Measurements from ENCODE around the gene MMP11.

The MMP11 gene

DNA sequence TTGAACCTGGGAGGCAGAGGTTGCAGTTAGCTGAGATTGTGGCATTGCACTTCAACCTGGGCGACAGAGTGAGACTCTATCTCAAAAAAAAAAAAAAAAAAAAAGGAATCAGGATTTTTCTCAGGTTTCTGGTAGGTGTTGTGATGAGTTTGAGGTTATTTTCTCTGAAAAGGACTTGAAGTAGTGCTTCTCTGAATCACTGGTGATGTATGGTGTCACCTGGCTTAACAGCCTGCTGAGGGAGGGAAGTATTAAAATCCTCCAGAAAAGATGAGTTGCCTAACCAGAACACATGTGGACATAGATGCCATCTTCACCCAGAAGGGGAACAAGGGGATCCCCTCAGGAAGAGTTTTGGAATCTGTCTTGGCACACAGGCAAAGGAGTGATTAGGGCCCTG, 34.2 kb downstream of the MMP11 start:
- no peak for DNase-seq

DNA sequence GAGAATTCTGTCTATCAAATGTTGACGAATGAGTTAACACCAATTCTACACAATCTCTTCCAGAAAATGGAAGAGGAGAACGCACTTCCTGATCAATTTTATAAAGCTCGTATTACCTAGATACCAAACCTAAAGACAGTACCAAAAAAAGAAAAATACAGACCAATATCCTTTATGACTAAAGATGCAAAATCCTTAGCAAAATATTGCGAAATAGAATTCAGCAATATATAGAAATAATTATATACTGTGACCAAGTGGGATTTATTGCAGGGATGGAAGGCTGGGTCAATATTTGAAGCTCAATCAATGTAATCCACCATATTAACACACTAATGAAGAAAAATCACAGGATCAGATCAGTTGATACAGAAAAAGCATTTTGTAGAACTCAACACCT, 39.7 kb downstream of the MMP11 start:
- DNase-seq, result no peak

DNA sequence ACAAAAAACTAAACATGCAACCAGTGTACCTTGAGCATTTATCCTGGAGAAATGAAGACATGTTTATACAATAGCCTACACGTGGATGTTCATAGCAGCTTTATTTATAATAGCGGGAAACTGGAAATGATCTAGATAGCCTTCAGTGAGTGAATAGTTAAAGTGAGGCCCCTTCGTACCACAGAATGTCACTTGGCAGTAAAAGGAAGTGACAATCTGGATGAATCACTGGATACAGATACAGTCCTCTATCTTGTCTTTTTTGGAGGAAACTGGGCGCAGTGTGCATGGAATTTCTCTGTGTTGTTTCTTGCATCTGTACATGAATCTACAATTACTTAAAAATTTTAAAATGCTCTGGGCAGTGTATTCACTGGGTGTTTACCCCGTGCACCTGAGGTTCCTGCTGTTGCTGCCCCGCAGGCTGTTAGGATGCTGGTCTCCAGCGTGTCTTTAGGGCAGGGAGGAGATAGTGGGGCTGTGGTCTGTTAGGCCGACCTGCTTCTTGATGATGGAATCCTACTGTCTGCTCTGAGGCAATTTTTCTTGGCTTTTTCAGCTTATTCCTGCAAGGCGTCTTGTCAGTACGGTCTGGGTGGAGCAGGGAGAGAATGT, 43.0 kb downstream of the MMP11 start:
- no peak for DNase-seq

DNA sequence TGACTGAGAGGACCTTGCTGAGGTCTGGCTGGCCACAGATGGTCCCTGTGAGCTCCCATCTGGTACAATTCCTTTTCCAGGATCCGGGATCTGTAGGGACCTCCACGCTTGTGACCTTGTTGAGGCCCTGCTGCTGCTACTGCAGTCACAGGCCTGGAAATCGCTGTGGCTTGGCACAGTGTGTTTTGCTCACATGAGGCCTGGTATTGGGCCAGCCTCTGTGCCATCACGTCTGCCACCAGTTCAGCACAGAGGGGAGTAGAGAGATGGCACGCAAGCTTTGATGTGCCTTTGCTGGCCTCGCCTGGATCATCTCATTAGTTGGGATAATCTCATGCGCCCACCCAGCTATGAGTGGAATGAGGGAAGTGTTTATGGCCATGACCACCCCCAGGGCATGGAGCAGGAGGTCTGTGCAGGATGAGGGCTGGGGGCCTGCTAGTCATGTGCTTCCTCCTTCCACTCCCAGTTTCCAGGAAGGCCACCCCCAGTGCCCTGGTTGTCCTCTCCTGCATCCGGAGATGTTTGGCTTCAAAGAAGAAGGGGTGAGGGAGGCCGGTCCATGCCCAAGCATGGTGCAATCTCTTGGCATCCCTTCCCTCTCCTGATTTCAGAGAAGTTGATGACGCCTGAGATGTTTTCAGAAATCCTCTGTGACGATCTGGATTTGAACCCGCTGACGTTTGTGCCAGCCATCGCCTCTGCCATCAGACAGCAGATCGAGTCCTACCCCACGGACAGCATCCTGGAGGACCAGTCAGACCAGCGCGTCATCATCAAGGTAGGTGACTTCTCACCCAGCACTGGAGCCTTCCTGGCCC, 43.7 kb downstream of the MMP11 start:
- DNase-seq, result no peak

DNA sequence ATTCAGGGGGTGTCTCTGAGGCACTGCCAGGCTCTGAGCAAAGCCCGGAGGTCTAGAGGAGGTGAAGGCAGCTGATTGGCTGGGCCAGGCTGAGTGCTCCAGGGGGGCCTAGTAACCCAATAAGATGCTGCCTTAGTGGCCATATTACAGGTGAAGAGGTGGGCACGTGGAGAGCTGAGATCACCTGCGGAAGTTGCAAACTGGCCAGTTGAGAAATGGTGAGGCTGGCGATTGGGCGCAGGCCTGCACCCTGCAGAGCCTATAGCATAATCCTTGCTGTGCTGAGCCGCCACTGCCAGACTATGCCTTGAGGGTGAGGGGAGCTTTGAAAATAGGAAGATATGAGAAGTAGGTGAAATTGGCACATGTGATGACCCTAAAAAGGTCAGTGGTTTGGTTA, 44.5 kb downstream of the MMP11 start:
- DNase-seq, result no peak

DNA sequence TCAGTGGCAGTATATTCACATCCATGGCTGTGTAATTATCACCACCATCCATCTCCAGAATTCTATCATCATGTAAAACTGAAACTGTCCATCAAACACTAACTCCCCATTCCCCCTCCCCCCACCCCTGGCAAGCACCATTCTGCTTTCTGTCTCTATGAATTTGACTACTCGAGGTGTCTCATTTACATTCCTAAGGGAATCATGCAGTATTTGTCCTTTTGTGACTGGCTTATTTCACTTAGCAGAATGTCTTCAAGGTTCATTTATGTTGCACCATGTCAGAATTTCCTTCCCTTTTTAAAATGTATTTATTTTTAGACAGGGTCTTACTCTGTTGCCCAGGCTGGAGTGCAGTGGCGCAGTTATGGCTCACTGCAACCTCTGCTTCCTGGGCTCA, 45.9 kb downstream of the MMP11 start:
- no peak for DNase-seq

DNA sequence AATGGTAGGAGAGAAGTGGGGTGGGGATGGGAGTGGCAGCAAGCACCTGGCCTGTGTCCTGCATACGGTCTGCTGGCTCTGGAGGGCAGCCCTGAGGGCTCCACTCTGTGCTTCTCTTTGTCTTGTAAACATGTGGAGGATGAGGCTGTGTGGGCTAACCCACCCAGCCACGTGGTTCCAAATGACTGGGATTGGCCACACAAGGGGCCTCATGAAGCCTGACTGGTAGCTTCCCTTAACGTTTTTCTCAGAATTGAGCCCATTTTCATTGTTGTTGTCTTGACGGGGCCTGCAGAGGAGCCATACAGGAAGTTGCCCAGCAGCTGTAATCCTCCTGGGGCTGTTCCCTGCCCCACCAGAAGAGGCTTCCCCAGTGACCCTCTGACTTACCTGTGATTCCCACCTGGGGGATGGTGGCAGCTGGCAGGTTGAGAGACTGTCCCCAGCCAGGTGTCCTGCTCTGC, 48.1 kb downstream of the MMP11 start:
- no peak for DNase-seq

DNA sequence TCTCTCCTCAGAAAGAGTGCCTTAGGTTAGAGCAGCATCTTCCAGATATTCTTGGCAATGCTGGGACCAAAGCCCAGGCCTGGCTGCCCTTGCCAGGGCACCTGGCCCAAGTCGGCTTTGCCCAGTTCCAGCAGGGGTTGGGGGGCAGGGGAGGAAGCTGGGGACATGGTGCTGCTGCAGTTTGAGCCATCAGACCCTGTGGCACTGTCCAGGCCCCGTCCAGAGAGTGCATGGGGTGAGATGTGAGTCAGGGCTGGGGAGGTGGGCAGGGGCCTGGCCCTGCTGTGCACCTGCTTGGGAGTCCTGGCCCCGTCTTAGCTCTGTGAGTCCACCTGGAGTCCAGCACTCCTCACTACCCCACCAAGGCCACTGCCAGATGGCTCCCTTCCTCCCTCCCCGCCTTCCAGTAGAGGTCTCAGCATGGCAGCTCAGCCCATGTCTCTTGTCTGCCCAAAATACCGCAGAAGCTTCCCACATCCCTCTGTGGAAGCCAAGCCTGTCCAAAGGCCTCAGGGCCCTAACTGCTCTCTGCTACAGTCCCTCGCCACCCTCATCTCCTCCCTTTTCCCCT, 49.5 kb downstream of the MMP11 start:
- no peak for DNase-seq

DNA sequence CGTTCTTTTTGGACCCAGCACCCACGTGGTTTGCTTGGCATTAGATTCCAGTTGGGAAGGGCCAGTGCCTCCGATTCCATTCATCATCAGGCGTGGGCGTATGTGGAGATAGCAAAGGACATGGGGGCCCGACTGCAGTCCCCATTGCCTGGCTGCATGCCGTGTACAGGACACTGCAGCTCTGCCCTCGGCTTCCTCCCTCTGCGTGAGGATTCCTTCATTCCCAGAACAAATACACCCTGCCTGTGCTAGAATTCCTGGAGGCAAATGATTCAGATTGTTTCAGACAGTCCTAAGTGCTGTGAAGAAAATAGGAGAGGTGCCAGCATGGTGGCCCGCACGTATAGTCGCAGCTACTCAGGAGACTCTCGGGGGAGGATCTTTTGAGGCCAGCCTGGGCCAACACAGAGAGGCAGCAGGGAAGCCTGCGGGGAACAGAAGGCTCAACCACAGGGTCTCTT, 50.7 kb downstream of the MMP11 start:
- no peak for DNase-seq

DNA sequence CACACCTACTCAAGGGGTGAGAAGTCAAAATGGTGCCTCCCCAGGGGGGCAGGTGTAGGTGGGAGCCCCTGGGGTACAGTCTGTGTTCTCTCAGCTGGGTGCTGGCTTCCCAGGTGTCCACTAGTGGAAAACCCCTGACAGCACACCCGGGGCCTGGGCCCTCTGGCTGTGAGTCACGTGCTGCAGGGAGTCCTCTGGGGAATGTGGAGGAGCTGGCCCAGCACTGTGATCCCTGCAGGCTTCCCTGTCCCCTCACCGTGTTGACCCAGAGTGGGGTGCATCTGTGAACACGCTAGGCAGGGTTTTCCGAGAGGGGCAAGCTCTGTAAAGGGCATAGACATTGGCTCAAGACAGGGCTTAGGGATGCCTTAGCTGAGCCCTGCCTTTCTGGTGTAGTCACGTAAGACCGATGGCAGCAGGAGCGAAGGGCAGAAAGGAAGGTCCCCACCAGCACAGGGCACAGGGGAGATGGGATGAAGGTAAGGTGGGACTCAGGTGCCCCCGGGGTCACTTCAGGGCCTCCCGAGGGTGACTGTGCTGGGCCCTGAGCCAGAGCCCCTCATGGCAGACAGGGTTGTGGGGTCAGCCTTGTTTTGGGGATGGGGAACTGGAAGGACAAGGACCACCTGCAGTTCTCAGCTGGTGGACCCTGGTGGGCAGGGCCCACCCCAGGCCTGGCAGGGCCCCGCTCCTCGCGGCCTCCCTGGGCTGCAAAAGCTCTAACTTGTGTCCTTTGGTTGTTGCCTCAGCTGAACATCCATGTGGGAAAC, 52.0 kb downstream of the MMP11 start:
- DNase-seq, result no peak

DNA sequence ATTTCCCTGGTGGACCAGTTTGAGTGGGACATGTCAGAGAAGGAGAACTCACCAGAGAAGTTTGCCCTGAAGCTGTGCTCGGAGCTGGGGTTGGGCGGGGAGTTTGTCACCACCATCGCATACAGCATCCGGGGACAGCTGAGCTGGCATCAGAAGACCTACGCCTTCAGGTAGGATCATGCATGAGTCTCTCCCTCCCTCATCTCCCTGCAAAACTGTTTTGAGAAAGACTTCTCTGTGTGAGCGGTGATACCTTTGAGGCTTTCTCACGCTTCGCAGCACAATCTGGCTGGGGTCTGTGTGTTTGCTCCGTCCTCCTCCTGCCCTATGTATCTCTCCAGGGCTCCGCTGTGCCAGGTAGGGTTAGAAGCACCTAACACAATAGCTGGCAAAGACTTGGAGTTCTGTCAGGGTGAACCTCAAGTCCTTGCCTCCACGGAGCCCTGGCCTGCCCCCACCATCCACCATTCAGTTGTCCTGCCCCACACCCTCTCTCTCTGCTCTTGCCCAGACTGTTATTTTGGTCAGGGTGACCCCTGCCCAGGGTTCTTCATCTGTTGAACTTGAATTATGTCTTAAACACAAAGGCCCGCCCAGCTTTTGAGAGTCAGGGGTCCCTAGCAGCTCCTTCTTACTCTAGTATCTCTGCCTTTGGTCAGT, 52.7 kb downstream of the MMP11 start:
- no peak for DNase-seq

DNA sequence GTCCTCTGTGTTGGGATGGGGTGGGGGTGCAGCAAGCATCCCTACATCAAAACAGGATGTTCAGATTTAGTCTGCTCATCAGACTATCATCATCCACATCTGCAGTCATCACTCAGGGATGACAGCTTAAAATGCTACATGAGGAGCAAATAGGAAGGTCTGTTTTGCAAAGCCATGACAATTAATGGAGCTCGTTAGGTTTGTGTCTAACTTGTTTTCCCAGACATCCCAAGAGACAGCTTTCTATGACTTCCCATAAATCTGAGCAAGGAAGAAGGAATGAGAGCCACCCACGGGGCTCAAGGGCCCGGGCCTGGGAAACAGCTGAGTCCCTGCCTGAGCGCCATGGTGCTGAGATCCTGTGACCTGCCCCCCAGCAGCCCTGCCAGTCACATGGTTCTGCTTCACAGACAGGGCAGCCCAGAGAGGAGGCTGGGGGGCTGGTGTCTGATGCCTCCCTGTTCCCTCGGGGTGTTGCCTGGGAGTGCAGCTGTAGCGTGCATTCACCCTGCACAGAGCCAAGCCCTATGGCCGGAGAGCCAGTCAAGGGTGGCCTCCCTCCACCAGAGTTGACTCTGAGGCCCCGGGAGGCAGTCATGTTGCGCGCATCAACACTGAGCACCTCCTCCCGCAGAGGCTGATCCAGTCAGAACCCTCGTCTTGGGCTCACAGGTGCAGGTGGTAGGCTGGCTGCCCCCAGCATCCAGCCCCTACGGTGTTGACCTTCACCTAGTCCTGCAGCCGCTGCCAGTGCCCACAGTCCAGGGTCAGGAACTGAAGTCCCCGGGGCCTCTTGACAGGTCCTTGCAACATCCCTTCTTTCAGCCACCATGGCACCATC, 54.1 kb downstream of the MMP11 start:
- DNase-seq, result no peak

DNA sequence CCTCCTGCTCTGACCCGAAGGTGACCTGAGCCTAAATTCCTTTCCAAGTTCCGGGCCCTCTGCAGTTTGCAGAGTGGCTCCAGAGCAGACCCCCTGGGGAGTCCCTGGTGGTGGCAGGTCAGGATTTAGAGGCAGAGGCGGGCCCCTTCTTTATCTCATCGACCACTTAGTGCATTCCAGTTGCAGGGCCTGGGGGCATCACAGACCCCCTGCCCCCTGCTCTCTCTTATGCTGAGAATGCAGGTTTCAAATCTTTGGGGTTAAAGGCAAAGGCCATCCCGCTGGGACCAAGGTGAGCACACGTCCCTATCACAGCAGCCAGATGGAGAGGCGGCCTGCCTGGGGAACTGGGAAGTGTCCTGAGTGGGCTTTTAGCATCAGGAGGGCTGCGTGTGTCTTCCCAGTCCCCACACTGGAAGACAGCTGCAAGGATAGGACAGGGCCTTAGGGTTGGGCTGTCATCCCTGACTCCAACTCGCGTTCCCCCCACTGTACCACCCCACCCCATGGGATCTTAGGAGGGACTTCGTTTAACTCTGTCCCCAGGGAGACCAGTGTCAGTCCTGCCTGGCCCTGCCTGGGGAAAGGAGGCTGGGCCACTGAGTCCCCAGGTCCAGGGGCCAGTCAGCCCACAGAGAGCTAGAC, 54.8 kb downstream of the MMP11 start:
- no peak for DNase-seq

DNA sequence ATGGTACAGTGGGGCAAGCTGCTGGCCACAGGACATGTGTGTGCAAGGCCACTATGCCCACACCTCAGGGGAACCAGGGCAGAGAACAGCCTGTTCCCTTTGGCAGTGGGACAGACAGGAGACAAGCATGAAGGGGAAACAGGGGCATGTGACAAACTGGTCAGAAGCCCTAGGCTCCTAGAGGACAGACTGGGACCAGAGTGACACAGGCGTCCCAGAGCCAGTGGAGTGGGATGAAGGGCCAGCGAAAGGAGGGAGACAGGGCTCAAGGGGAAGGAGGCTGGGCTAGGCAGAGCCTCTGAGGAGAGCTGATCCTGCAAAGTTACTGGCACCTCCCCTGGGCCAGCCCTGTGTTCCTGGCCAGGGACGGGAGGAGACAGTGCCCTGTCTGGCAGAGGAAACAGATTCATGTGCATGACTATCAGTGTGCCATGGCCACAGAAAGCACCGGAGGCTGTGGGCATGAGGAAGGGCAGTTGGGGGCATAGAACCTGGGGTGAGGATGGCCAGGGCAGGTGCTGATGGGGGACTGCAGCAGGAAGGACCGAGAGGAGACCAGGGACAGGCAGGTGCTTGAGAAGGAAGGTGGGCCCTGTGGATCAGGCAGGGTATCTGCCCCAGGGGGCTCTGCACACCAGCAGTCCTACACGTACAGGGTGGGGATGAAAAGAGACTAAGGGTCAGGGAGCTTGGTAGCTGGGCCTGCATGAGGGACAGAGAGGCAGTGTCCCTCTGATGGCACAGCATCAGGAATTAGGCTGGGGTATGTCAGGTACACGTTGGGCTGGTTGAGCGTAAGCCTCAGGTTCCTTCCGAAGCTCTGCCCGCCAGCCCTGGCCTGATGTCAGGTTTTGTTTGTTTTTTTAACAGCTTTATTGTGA, 56.4 kb downstream of the MMP11 start:
- no peak for DNase-seq

DNA sequence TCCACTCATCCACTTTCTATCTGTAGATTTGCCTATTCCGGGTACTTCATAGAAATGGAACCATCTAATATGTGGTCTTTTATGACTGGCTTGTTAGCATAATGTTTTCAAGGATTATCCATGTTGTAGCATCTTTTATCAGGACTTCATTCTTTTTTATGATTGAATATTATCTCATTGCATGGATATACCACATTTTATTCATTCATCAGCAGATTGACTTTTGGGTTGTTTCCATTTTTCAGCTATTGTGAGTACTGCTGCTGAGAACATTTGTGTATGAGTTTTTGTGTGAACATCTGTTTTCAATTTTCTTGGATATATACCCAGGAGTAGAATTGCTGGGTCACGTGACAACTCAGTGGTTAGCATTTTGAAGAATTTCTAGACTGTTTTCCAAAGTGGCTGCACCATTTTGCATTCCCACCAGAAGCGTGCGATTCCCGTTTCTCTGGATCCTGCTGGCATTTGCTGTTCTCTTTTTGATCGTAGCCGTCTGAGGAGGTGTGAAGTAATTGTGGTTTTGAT, 57.3 kb downstream of the MMP11 start:
- DNase-seq, result no peak

DNA sequence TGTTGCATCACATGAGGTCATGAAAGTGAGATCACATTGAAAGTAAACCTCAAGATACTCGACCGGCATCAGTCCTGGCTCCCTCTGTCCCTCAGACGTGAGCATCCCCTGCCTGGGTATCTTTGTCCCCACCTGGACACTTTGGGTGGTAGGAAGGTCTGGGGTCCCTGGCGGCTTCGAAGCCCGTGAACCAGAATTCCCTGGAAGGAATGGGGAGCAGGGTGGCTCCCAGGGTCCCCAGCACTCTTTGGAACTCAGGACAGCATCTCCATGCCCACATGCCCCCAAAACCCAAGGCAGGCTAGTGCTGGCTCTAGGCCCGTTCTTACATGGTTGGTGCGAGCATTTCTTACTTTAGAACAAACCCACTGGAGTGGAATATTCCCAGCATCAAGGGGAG, 58.6 kb downstream of the MMP11 start:
- DNase-seq, result no peak

DNA sequence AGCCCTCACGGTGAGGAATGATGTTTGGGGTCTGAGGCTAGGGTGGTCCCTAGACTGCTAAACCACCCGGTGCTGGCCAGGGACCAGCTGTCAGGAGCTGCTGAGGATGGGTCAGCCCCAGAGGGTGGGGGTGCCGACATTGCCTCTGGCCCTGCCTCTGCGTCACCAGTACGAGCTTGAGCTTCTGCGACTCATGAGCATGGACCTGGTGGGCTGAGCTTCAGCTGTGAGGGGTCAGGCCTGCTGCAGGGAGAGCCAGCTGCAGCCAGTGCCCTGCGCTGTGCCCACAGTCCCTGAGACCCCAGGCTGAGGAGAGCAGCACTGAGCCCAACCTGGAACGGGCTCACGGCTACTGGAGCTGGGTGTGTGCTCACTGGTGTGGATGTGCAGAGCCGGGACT, 59.1 kb downstream of the MMP11 start:
- no peak for DNase-seq

DNA sequence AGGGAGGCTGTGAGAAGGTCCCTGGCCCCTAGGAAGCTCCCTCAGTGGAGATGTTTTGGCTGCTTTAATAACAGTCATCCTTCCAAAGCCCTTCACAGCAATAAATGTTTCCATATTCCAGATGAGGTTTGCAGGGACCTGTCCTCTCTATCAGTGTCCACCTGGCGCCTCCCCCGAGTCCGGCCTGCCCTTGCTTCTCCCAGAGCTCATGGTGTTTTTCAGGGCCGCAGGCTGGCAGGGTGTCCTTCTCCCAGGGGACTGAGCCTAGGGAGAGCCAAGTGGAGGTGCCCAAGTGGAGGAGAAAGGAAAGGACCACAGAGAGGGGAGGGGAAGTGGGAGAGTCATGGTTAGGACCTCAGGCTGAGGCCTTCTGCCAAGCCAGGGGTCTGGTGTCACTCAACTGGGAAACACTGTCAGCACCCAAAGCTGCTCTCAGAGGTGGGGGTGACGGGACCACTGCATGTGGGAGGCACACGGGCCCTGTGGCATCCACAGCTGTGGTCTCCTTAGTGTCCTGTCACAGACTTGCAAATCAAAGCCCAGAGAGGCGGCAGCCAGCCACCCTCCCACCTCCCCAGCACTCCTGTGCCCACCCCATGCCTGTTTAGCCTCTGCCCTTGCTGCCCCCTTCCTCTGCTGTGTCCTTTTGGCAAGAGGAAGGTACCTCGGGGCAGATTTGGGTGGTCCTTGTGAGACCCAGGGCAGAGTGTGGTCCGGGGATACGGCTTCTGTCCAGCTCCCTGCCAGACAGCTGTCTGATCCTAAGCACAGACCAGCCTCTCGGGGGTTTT, 59.8 kb downstream of the MMP11 start:
- no peak for DNase-seq

Data from stimulated activated CD4-positive, alpha-beta T cell treated with anti-CD3 and anti-CD28 coated beads, Interleukin-4, amount 100 ng/mL, for 24 hours (primary cell).